HepG2 (cell line): Measurements from ENCODE around the gene CGA. TPM values are rescaled to one million over a fixed set of nuclear protein-coding genes. Genes with fewer than 3 reads are reported as not detected.

Source experiments
- ATF3 ChIP-seq: sonication (generic); formaldehyde crosslinking; IDR thresholded peaks from 2 replicates; pipeline ENCODE4 v1.4.0; 2020; ENCODE audit warnings: missing genetic modification reagents
- BCLAF1 ChIP-seq: fragments of 450-650 bp; IDR thresholded peaks from 2 replicates; pipeline ENCODE4 v1.6.1; 2017; ENCODE audit warnings: mild to moderate bottlenecking
- CEBPZ ChIP-seq: IDR thresholded peaks from 2 replicates; pipeline ENCODE4 v1.6.1; 2012; ENCODE audit warnings: low read length, improper control_type of control experiment
- GATAD2A ChIP-seq: IDR thresholded peaks from 2 replicates; pipeline ENCODE4 v1.6.1; 2016
- KDM3A ChIP-seq: IDR thresholded peaks from 2 replicates; pipeline ENCODE4 v1.6.1; 2018; ENCODE audit warnings: low read depth, missing compliant biosample characterization
- RFXAP ChIP-seq: sonication (generic); formaldehyde crosslinking; IDR thresholded peaks from 2 replicates; pipeline ENCODE4 v1.4.0; 2020; ENCODE audit warnings: missing genetic modification reagents, borderline replicate concordance
- ZNF788 ChIP-seq: sonication (generic); formaldehyde crosslinking; IDR thresholded peaks from 2 replicates; pipeline ENCODE4 v1.5.0; 2020; ENCODE audit warnings: mild to moderate bottlenecking, missing genetic modification reagents, borderline replicate concordance
- ZZZ3 ChIP-seq: sonication (generic); formaldehyde crosslinking; IDR thresholded peaks from 2 replicates; pipeline ENCODE4 v1.4.0; 2020; ENCODE audit warnings: missing genetic modification reagents, mild to moderate bottlenecking, borderline replicate concordance
- polyA plus RNA-seq, 8 experiments: library from polyadenylated mRNA; depleted of rRNA in 3 of 8; stranded (reverse) in 7 of 8; unstranded in 1 of 8; fragments of >200 nt; fragmentation: Illumina TruSeq in 4 of 8; extraction: Trizol in 4 of 8; gene quantifications; 2 replicates each; pipeline versions ENCODE4 v1.2.1 to v1.2.3, GENCODE V29; 2011 to 2016; ENCODE audit warnings: low read depth in 4 of 8, missing spikeins in 1 of 8, mixed read lengths in 1 of 8; ENCODE audit not compliant: insufficient read depth in 1 of 8
- total RNA-seq, 5 experiments: library from RNA; depleted of rRNA; stranded (reverse); fragments of >200 nt; fragmentation: Illumina TruSeq; extraction: Trizol; gene quantifications; 2 replicates each; pipeline ENCODE4 v1.2.3, GENCODE V29; 2016; ENCODE audit warnings: low read depth in 1 of 5

CGA gene
- total and polyA plus RNA-seq, 2 of the 13 experiments (the other 11 are each of a cell fraction or from before 2014, with no cell fraction given): 0.09 TPM; not detected in 1

- no peak for TF ChIP-seq ATF3 (CRISPR knock-in tag)
- no peak for TF ChIP-seq CEBPZ
- no peak for TF ChIP-seq RFXAP (CRISPR knock-in tag)
- TF ChIP-seq GATAD2A (CRISPR knock-in tag): no peak
- TF ChIP-seq KDM3A (CRISPR knock-in tag): no peak
- TF ChIP-seq BCLAF1: no peak
- TF ChIP-seq ZZZ3: no peak
- TF ChIP-seq ZNF788 (CRISPR knock-in tag): no peak
Observed at GRCh38 chr6:87124074-87124473, 29.2 kb upstream of the CGA start (continued).
